HepG2 (cell line): ENCODE data around the gene PNMA5. TPM values are rescaled to one million over a fixed set of nuclear protein-coding genes. Genes with fewer than 3 reads are reported as not detected.

Experiments
- ATAC-seq: fragments of 200-7000 bp; cut with Tn5 transposase; 3 replicates; pipeline ENCODE4 v1.9.1; 2020; ENCODE audit warnings: mild to moderate bottlenecking, moderate library complexity
- BruUV-seq: library from RNA; stranded (reverse); fragments of 400-500 nt; replicated peaks from 2 replicates; lab custom pipeline; 2021; lab: Mats Ljungman, UMichigan
- CTCF ChIA-PET: fragments of 300-600 bp; formaldehyde crosslinking; extraction: SDS; loops from one replicate; lab custom pipeline; 2021; ENCODE audit warnings: low total read pairs, inconsistent platforms, low intra/inter-chr PET ratio; lab: Yijun Ruan, JAX
- POLR2A ChIA-PET: fragments of 350-600 bp; sonication (Branson Sonifier 250); formaldehyde crosslinking; loops from one replicate; lab custom pipeline; 2020; ENCODE audit warnings: antibody characterized with exemption, inconsistent platforms; lab: Yijun Ruan, JAX
- DNase-seq: peaks from one replicate; pipeline ENCODE4 v3.0.0-alpha.2; 2015; ENCODE audit warnings: low spot score
- FAIRE-seq: peaks from 3 replicates; lab custom pipeline; 2011; peaks lifted over from hg19 to GRCh38; lab: Jason Lieb, UNC
- H2AFZ ChIP-seq: one replicate; pipeline ENCODE4 v1.6.1; 2011; ENCODE audit warnings: low read length, inconsistent platforms
- H3K27ac ChIP-seq: fragments of 300-600 bp; 3 replicates; pipeline ENCODE4 v1.8.0; 2011; ENCODE audit warnings: mixed run types, mild to moderate bottlenecking, mixed read lengths, low read length, inconsistent platforms; ENCODE audit not compliant: insufficient read depth; ENCODE audit errors: extremely low read length
- H3K27me3 ChIP-seq, 2 experiments: fragments of 200-600 bp in 1 of 2; 2 replicates in 1 of 2; 3 replicates in 1 of 2; pipeline versions ENCODE4 v1.6.0 to v1.8.0; 2011; ENCODE audit warnings: low read length in 2 of 2, mild to moderate bottlenecking in 2 of 2, moderate library complexity in 2 of 2, inconsistent platforms in 1 of 2; ENCODE audit not compliant: insufficient read depth in 2 of 2, control insufficient read depth in 1 of 2
- H3K36me3 ChIP-seq, 2 experiments: fragments of 200-600 bp in 1 of 2; replicated peaks in 1 of 2; 2 replicates in 1 of 2; 3 replicates in 1 of 2; pipeline versions ENCODE4 v1.5.1 to v1.8.0; 2011; ENCODE audit warnings: low read length in 2 of 2, inconsistent platforms in 1 of 2; ENCODE audit not compliant: insufficient read depth in 2 of 2, control insufficient read depth in 1 of 2
- H3K4me1 ChIP-seq: 2 replicates; pipeline ENCODE4 v1.5.1; 2012; ENCODE audit warnings: low read length, inconsistent platforms; ENCODE audit not compliant: insufficient read depth
- H3K4me2 ChIP-seq: 2 replicates; pipeline ENCODE4 v1.6.0; 2011; ENCODE audit warnings: low read depth, low read length, inconsistent platforms
- H3K4me3 ChIP-seq, 3 experiments: fragments of 200-600 bp in 1 of 3; sonication (generic), shearing (Covaris generic) in 1 of 3; replicated peaks in 1 of 3; 2 replicates each; pipeline ENCODE4 v1.5.1; 2011 to 2016; ENCODE audit warnings: low read length in 3 of 3, inconsistent platforms in 2 of 3, low read depth in 2 of 3, mild to moderate bottlenecking in 2 of 3, control low read depth in 1 of 3, mixed read lengths in 1 of 3; ENCODE audit not compliant: insufficient read depth in 1 of 3
- H3K79me2 ChIP-seq: one replicate; pipeline ENCODE4 v1.6.1; 2011; ENCODE audit warnings: low read length, inconsistent platforms; ENCODE audit not compliant: insufficient read depth
- H3K9ac ChIP-seq: 2 replicates; pipeline ENCODE4 v1.6.0; 2011; ENCODE audit warnings: mild to moderate bottlenecking, low read depth, low read length, inconsistent platforms; ENCODE audit not compliant: insufficient read depth
- H3K9me3 ChIP-seq: 2 replicates; pipeline ENCODE4 v1.5.1; 2012; ENCODE audit warnings: mild to moderate bottlenecking, low read length
- H4K20me1 ChIP-seq: 2 replicates; pipeline ENCODE4 v1.6.0; 2011; ENCODE audit warnings: inconsistent platforms, mild to moderate bottlenecking, low read length, moderate library complexity; ENCODE audit not compliant: insufficient read depth
- CHD4 ChIP-seq: fragments of 200-600 bp; sonication (generic); IDR thresholded peaks from 2 replicates; pipeline ENCODE4 v1.7.0; 2017; ENCODE audit warnings: mild to moderate bottlenecking, low read length, borderline replicate concordance
- KDM1A ChIP-seq: IDR thresholded peaks from 2 replicates; pipeline ENCODE4 v1.6.1; 2016; ENCODE audit warnings: missing compliant biosample characterization
- MEIS1 ChIP-seq: sonication (generic); formaldehyde crosslinking; IDR thresholded peaks from 2 replicates; pipeline ENCODE4 v1.9.0; 2021; ENCODE audit warnings: mild to moderate bottlenecking, missing genetic modification reagents, moderate library complexity, borderline replicate concordance
- SRY ChIP-seq: sonication (generic); formaldehyde crosslinking; IDR thresholded peaks from 2 replicates; pipeline ENCODE4 v1.8.0; 2022; ENCODE audit warnings: mild to moderate bottlenecking, missing genetic modification reagents
- ZNF225 ChIP-seq: sonication (generic); formaldehyde crosslinking; IDR thresholded peaks from 2 replicates; pipeline ENCODE4 v1.4.0; 2020; ENCODE audit warnings: mild to moderate bottlenecking, missing genetic modification reagents
- ZNF331 ChIP-seq: sonication (generic); formaldehyde crosslinking; IDR thresholded peaks from 2 replicates; pipeline ENCODE4 v1.4.0; 2020; ENCODE audit warnings: missing genetic modification reagents
- ZNF432 ChIP-seq: sonication (generic); formaldehyde crosslinking; IDR thresholded peaks from 2 replicates; pipeline ENCODE4 v1.5.0; 2020; ENCODE audit warnings: missing genetic modification reagents, mild to moderate bottlenecking, borderline replicate concordance
- ZNF749 ChIP-seq: sonication (generic); formaldehyde crosslinking; IDR thresholded peaks from 2 replicates; pipeline ENCODE4 v1.8.0; 2022; ENCODE audit warnings: mild to moderate bottlenecking, missing genetic modification reagents, moderate library complexity, borderline replicate concordance
- ZNF839 ChIP-seq: sonication (generic); formaldehyde crosslinking; IDR thresholded peaks from 2 replicates; pipeline ENCODE4 v1.4.0; 2020; ENCODE audit warnings: missing genetic modification reagents, mild to moderate bottlenecking, borderline replicate concordance
- WGBS: methylation state at CpG from one replicate; pipeline ENCODE4 v1.1.6; 2017; ENCODE audit warnings: low lambda C conversion rate; 5-methylcytosine and 5-hydroxymethylcytosine counted together
- in situ Hi-C: cut with HindIII; loops from 2 replicates; pipeline ENCODE4 v1.10.0; 2017; ENCODE audit warnings: low pct_unique_long_range_greater_than_20kb; ENCODE audit not compliant: extremely low pct_ligation_motif_present
- intact Hi-C: fragments of 100-400 bp; cut with micrococcal nuclease; formaldehyde crosslinking; loops from one replicate; pipeline ENCODE4 v1.10.0; 2022; ENCODE audit not compliant: unreplicated experiment
- polyA plus RNA-seq, 8 experiments: library from polyadenylated mRNA; depleted of rRNA in 3 of 8; stranded (reverse) in 7 of 8; unstranded in 1 of 8; fragments of >200 nt; fragmentation: Illumina TruSeq in 4 of 8; extraction: Trizol in 4 of 8; gene quantifications; 2 replicates each; pipeline versions ENCODE4 v1.2.1 to v1.2.3, GENCODE V29; 2011 to 2016; ENCODE audit warnings: low read depth in 4 of 8, missing spikeins in 1 of 8, mixed read lengths in 1 of 8; ENCODE audit not compliant: insufficient read depth in 1 of 8
- total RNA-seq, 5 experiments: library from RNA; depleted of rRNA; stranded (reverse); fragments of >200 nt; fragmentation: Illumina TruSeq; extraction: Trizol; gene quantifications; 2 replicates each; pipeline ENCODE4 v1.2.3, GENCODE V29; 2016; ENCODE audit warnings: low read depth in 1 of 5
- TF ChIP-seq, protein P1 (sequence below): sonication (generic); formaldehyde crosslinking; conservative IDR thresholded peaks from 2 replicates; pipeline ENCODE4 v1.8.0; 2022; ENCODE audit warnings: mild to moderate bottlenecking, moderate library complexity, missing genetic modification reagents
- TF ChIP-seq, protein P2 (sequence below): sonication (generic); formaldehyde crosslinking; IDR thresholded peaks from 2 replicates; pipeline ENCODE4 v1.5.0; 2020; ENCODE audit warnings: missing genetic modification reagents, mild to moderate bottlenecking, borderline replicate concordance
- TF ChIP-seq, protein P3 (sequence below): sonication (generic); formaldehyde crosslinking; IDR thresholded peaks from 2 replicates; pipeline ENCODE4 v1.4.0; 2020; ENCODE audit warnings: missing genetic modification reagents
- TF ChIP-seq, protein P4 (sequence below): IDR thresholded peaks from 2 replicates; pipeline ENCODE4 v1.6.1; 2012; ENCODE audit warnings: inconsistent platforms
- TF ChIP-seq, protein P5 (sequence below): sonication (generic); formaldehyde crosslinking; conservative IDR thresholded peaks from 2 replicates; pipeline ENCODE4 v1.4.0; 2020; ENCODE audit warnings: missing genetic modification reagents

The PNMA5 gene
- total and polyA plus RNA-seq, 2 of the 13 experiments (the other 11 are each of a cell fraction or from before 2014, with no cell fraction given) = not detected

DNA sequence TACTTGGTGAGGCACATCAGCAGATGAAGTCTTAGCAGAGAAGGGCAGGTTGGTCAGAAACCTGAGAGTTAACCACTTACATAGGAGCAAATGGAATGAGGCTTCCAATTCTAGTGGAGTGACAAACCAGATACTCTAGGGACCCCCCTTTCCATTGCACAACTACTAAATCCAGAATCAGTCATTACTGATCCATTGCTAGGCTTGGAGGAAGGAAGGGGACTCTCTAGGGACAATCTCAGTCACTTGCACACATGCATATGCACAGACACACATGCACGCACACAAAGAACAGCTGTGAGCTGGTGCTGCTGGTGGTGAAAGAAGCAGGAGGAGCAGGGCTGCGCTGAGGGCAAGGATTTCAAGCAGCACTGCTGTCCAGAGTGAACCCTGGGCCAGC is 25.7 kb downstream of the PNMA5 start:
- Histone ChIP-seq H4K20me1 (no peaks in the 10 kb centered on the region), H3K9me3 (no peaks in the 10 kb centered on the region), H3K9ac (no peak overlapping the region), H3K27me3 (no peaks in the 10 kb centered on the region), H3K79me2 (no peaks in the 10 kb centered on the region), H3K4me1 (no peaks in the 10 kb centered on the region), H3K4me2 (no peak overlapping the region), H3K27ac (no peak overlapping the region), H2AFZ (no peak overlapping the region), H3K4me3 (no peak overlapping the region), H3K36me3 (no peaks in the 10 kb centered on the region)
- ChIA-PET POLR2A (no interaction called here), CTCF (no interaction called here)
- ATAC-seq (no peak), DNase-seq (no peak), FAIRE-seq (no peak)
- TF ChIP-seq ZNF331 (CRISPR knock-in tag) = no peak
- TF ChIP-seq, protein P1, sequence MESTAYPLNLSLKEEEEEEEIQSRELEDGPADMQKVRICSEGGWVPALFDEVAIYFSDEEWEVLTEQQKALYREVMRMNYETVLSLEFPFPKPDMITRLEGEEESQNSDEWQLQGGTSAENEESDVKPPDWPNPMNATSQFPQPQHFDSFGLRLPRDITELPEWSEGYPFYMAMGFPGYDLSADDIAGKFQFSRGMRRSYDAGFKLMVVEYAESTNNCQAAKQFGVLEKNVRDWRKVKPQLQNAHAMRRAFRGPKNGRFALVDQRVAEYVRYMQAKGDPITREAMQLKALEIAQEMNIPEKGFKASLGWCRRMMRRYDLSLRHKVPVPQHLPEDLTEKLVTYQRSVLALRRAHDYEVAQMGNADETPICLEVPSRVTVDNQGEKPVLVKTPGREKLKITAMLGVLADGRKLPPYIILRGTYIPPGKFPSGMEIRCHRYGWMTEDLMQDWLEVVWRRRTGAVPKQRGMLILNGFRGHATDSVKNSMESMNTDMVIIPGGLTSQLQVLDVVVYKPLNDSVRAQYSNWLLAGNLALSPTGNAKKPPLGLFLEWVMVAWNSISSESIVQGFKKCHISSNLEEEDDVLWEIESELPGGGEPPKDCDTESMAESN (CRISPR knock-in tag) = no peak
- TF ChIP-seq ZNF432 (CRISPR knock-in tag) = no peak
- no peak for TF ChIP-seq ZNF749 (CRISPR knock-in tag)
- TF ChIP-seq MEIS1 = no peak
- no peak for TF ChIP-seq KDM1A (CRISPR knock-in tag)
- TF ChIP-seq, protein P2, sequence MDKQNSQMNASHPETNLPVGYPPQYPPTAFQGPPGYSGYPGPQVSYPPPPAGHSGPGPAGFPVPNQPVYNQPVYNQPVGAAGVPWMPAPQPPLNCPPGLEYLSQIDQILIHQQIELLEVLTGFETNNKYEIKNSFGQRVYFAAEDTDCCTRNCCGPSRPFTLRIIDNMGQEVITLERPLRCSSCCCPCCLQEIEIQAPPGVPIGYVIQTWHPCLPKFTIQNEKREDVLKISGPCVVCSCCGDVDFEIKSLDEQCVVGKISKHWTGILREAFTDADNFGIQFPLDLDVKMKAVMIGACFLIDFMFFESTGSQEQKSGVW = no peak
- no peak for TF ChIP-seq ZNF225
- TF ChIP-seq SRY = no peak
- TF ChIP-seq, protein P3, sequence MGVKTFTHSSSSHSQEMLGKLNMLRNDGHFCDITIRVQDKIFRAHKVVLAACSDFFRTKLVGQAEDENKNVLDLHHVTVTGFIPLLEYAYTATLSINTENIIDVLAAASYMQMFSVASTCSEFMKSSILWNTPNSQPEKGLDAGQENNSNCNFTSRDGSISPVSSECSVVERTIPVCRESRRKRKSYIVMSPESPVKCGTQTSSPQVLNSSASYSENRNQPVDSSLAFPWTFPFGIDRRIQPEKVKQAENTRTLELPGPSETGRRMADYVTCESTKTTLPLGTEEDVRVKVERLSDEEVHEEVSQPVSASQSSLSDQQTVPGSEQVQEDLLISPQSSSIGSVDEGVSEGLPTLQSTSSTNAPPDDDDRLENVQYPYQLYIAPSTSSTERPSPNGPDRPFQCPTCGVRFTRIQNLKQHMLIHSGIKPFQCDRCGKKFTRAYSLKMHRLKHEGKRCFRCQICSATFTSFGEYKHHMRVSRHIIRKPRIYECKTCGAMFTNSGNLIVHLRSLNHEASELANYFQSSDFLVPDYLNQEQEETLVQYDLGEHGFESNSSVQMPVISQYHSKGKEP (CRISPR knock-in tag) = no peak
- TF ChIP-seq, protein P4, sequence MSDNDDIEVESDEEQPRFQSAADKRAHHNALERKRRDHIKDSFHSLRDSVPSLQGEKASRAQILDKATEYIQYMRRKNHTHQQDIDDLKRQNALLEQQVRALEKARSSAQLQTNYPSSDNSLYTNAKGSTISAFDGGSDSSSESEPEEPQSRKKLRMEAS = no peak
- no peak for TF ChIP-seq ZNF839 (CRISPR knock-in tag)
- TF ChIP-seq, protein P5, sequence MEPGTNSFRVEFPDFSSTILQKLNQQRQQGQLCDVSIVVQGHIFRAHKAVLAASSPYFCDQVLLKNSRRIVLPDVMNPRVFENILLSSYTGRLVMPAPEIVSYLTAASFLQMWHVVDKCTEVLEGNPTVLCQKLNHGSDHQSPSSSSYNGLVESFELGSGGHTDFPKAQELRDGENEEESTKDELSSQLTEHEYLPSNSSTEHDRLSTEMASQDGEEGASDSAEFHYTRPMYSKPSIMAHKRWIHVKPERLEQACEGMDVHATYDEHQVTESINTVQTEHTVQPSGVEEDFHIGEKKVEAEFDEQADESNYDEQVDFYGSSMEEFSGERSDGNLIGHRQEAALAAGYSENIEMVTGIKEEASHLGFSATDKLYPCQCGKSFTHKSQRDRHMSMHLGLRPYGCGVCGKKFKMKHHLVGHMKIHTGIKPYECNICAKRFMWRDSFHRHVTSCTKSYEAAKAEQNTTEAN = no peak
- TF ChIP-seq CHD4 = no peak
- no CpG with 5 or more reads among the region's 2 CpGs for WGBS
- no TSS peak for BruUV-seq
- intact Hi-C loops (no loop called here), in situ Hi-C loops (loop anchor here (25.0 kb wide), 1 partner anchor 694 kb away; the partner anchor contains the start of gene PNCK)
